HG02970 (cell line): ENCODE measurements around the gene SBF2.
A peak's percentile ranks its signal among the peaks of the same experiment; 100 is the strongest.

Experiments
- ATAC-seq: cut with Tn5 transposase; IDR thresholded peaks from one replicate; pipeline ENCODE4 v1.9.1; 2021; ENCODE audit warnings: mild to moderate bottlenecking, moderate library complexity, moderate number of reproducible peaks; ENCODE audit not compliant: unreplicated experiment, low FRiP score

SBF2 gene

DNA sequence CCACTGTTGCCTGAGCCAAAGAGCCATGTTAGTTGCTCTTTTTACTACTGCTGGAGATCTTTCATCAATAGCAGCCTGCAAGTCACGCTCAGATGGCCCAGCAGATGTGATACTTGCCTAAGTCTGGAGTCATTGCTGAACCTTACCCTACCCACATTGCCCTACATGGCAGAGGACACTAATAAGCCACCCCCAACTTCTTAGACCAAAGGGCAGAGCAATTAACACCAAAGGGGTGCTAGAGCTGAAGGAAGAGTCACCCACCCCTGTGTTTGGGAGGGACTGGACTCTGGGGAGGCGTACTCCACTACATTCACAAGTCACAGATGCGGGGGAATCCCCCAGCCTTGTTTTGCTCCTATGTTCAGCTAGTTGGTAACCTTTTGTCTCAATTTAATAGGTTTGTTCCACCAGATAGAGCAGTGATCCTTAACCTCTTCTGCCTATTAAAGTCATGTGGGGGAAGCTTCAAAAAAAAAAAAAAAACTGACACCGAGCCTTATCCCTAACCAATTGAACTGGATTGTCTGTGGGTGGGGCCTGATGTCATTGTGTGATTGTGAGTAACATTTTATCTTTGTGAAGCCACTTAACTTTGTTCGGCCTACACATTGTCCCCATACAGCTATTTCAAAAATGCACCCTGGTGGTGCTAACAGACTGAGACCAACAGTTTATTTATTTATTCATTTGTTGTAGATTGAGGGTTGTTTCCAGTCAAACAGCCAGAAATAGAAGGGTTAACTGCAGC, 23.9 kb upstream of the SBF2 start:
- ATAC-seq: no peak

DNA sequence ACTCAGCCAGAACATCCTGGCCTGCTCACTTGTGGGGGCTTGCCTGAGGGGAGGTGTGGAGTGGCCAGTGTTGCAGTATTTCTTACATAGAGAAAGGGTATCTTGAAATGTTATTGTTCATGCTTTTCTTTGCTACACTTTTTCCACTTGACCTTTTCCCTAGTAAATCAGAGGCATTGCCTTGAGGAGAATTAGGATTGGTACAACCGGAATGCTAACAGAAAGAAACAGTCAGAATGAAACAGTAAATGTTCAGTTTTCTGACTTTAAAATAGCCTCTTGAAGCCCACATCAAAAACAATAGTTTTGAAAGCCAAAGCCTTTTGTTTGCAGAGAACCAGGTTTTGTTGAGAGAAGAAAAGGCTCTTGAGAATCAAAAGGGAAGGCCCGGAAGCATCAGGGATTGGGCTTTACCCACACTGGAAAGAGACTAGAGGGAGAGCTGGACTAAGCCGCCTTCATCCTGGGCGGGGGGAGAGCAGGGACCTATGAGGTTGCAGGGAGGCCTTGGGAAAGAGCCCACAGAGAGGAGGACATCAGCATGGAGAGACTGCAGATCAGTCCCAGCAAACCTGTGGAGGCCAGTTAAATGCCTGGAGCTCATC, 23.2 kb upstream of the SBF2 start:
- no peak for ATAC-seq

DNA sequence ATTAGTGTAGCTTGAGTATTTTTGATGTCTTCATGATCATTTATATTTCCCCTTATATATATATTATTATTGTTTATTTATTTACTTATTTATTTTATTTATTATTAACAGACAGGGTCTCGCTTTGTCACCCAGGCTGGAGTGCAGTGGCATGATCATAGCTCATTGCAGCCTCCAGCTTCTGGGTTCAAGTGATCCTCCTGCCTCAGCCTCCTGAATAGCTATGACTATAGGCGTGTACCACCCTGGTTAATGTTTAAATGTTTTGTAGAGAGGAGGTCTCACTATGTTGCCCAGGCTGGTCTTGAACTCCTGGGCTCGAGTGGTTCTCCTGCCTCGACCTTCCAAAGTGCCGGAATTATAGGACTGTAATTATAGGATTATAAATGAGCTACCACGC, 21.1 kb upstream of the SBF2 start:
- ATAC-seq: no peak

DNA sequence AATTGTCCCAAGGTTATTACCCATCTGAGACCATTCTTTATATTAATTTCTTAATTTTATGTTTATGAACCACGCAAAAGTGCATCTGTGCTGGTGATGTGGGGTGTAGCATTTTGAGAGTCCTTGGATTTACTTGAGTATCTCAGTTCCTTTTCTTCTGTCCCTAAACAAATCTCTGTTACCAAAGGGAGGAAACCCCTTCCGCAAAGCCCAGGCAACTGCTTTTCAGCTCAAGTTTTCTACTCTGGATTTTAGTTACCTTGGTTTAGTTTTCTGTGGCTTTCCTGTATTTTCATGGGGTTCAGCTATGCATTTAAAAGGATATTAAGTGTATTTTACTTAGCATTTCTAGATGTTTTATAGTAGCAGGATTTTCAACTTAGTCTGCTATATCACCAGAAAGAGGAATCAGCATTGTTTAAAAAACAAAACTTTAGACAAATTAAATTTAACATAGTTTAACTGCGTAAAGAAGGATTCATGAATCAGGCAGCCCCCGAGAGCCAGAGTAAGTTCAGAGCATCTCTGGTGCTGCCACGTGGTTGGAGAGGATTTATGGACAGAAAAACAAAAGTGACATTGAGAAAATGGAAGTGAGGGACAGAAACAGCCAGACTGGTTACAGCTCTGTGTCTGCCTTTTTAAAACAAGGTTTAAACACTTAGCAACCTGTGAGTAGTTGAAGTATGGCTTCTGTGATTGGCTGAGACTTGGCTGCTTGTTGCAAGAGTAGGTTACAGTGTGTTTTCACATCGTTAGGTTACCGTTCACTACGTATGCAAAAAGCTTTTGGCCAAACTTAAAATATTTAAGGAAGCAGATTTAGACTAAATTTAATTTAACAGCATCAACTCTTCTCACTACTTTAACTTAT, 20.4 kb upstream of the SBF2 start:
- no peak for ATAC-seq

DNA sequence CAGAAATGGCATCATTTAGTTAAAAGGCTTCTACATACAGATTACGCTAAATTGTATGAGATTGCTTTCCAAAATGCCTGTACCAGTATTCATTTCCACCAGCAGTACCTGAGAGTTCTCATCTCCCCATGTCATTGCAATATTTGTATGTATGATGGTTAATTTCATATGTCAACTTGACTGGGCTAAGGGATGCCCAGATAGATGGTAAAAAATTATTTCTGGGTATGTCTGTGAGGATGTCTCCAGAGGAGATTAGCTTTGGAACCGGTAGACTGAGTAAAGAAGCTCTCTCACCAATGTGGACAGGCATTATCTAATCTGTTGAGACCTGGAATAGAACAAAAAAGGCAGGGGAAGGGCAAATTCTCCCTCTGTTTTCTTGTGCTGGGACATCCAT, 17.8 kb upstream of the SBF2 start:
- ATAC-seq: no peak

DNA sequence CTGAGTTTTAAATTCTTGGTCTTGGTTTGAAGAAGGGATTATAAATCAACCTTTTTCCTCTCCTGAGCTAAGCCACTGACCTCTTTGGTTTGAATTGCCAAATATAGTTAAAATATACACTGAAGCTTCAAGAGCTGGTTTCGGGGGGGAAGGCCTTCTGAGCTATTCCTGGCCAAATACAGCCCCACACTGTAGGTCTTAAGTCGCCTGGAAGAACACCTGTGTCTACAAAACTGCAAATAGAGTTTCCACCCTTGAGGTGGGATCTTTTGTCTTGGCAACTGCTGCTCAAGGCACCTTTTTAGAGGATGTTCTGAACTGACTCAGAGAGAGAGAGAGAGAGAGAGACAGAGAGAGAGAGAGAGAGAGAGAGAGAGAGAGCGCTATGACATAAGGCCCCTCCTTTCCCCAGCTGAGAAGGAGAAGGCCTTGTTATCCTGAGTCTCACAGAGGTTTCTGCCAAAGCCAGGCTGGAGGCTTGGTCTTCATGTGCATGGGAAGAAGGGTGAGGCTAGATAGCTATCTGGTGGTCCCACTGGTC, 16.4 kb upstream of the SBF2 start:
- ATAC-seq: no peak

DNA sequence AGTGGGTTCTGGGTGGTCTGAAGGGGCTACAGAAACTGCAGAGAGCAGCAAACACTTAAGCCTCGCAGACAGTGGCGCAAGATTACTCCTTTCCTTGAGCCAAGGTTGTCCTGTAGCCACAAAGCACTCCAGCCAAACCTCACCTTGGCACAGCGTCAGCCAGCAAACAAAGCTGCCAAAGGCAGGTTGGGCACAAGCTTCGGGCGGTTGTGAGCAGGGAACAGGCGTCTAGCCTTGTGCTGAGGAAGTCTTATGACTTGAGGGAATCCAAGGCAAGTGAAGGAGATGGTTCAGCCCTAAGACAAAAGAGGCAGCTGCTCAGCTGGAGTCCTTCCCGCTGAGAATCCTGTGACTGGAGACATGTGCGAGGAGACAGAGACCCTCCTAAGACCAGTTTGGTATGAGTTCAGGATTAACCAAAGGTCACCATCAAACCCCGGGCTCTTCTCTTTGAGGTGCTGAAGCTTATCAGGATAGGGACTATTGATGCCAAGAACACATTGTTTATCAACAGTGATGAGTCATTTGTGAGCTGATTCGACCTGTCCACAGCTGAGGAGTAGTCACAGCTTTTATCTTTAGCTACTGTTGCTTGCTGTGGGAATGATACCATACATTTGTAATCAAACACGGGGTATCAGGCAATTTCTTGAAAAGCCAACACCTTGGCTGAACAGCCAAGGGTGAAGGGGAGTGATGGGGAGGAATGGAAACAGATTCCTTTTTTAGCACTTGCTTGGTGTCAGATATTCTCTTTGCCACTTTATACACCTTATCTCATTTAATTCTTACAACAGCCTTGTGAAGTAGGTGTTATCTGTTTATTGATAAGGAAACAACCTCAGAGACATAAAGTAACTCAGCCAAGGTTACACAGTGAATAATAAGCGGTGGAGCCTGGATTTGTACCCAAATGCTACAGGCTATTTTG, 15.4 kb upstream of the SBF2 start:
- ATAC-seq: no peak

DNA sequence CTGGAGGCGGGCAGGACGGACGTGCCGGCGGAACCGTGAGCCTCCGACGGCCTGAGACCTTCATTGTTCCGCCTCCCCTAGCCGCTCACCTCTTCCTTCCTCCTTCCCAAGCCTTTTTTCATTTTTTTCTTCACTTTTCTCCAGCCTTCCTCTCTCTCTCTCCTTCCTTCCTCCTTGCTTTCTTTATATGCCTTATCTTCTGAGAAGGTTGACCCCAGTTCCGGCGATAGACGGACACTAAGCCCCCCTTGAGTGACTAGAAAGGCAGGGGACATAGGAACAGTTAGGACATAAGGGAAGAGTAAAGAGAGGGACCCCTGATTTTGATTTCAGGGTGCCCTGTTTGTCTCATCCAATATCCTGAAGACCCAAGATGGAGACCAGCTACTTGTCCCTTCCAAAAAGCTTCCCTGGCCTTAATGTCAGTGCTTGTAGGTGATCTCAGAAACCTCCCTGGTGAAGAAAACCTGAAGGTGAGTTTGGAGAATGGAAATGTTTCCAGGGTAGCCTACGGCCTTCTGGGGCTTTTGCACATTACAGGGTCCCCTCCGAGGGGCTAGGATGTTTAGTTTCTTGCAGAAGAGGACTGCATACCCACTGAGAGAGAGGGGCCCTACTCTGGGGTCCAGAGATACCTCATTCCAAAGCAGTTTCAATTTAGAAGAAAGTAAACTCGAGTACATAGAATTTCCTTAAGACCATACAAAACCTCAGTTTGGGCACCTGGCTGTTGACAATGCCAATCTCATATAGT, 14.4 kb upstream of the SBF2 start:
- ATAC-seq: no peak

DNA sequence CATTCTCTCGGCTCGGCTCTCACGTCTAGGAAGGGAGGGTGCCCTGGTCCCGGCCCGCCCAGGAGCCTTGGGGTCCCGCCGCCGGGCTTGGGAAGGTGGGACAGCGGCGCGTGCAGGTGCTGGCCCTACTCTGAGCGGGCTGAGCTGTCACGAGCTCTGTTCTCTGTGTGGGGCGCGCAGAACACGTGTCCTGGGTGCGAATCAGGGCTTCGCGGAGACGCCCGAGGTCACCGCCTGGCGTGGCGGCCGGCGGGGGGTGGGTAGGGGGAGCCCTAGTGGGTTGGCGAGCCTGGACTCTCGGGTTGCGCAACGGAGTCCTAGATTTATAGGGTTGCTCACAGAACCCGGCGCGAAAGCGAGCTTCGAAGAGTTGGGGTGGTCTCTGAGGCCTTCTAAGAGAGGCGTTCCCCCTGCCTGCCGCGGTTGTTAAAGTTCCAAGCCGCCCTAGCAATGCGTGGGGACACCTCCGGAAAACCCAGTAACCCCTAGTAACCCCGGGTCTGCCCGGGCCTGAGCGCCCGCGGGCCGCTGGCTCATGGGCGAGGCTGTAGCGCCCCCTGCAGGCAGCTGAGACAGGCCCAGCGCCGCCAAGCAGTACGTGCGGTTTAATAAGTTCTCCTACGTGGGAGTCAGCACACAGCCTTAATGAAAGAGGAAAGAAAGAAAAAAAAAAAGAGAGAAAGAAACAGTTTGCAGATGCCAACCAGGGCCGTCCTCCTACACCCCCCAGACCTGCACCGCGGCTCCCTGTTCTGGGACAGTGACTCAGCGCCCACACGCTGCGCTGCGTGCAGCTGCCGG, 13.6 kb upstream of the SBF2 start:
- ATAC-seq: peak; percentile 40

DNA sequence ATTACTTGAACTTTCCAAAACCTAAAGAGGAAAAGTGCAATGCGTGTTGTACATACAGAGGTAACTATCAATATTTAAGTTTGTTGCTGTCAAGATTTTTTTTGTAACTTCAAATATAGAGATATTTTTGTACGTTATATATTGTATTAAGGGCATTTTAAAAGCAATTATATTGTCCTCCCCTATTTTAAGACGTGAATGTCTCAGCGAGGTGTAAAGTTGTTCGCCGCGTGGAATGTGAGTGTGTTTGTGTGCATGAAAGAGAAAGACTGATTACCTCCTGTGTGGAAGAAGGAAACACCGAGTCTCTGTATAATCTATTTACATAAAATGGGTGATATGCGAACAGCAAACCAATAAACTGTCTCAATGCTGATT, 13.0 kb upstream of the SBF2 start:
- ATAC-seq: peak; percentile 1

DNA sequence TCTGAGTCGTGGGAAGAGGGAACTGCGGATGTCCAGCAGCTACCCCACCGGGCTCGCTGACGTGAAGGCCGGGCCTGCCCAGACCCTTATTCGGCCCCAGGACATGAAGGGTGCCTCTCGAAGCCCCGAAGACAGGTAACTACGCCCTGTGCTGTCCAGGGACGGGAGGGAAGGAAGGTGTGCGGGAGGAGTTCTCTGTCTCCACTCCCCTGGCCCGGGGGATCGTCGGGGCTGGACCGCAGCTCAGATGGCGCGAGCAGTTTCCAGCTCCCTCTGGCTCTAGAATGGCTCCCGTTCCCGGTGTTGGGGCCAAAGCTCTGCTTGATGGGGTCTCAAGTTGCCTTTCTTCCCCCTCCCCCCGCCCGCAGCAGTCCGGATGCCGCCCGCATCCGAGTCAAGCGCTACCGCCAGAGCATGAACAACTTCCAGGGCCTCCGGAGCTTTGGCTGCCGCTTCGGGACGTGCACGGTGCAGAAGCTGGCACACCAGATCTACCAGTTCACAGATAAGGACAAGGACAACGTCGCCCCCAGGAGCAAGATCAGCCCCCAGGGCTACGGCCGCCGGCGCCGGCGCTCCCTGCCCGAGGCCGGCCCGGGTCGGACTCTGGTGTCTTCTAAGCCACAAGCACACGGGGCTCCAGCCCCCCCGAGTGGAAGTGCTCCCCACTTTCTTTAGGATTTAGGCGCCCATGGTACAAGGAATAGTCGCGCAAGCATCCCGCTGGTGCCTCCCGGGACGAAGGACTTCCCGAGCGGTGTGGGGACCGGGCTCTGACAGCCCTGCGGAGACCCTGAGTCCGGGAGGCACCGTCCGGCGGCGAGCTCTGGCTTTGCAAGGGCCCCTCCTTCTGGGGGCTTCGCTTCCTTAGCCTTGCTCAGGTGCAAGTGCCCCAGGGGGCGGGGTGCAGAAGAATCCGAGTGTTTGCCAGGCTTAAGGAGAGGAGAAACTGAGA, 12.2 kb upstream of the SBF2 start:
- no peak for ATAC-seq

DNA sequence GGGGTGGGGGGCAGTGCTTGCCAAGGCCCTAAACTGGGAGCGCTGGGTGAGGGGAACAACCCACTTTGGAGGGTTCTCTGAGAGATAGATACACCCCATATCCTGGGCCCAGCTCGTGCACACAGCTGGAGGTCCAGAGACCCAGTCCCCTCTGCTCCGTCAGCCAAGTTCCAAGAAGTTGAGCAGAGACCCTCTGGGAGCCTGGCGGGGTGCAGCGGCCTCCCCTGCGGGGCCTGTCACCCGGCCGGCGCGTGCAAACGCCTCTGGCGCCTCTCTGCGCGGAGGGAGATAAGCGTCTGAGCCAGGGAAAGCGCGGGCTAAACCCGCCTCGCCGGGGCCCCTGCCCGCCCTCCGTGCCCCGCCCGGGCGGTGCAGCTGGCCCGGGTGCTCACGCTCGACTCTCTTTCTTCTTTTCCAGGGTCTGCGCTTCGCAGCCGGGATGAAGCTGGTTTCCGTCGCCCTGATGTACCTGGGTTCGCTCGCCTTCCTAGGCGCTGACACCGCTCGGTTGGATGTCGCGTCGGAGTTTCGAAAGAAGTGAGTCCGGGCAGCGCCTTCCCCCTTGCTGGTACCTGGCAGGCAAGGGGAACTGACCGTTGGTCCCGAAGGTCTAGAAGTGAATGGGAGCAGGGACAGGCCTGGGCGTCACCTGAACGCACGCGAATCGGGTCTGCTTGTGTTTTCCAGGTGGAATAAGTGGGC, 11.4 kb upstream of the SBF2 start:
- ATAC-seq: no peak

DNA sequence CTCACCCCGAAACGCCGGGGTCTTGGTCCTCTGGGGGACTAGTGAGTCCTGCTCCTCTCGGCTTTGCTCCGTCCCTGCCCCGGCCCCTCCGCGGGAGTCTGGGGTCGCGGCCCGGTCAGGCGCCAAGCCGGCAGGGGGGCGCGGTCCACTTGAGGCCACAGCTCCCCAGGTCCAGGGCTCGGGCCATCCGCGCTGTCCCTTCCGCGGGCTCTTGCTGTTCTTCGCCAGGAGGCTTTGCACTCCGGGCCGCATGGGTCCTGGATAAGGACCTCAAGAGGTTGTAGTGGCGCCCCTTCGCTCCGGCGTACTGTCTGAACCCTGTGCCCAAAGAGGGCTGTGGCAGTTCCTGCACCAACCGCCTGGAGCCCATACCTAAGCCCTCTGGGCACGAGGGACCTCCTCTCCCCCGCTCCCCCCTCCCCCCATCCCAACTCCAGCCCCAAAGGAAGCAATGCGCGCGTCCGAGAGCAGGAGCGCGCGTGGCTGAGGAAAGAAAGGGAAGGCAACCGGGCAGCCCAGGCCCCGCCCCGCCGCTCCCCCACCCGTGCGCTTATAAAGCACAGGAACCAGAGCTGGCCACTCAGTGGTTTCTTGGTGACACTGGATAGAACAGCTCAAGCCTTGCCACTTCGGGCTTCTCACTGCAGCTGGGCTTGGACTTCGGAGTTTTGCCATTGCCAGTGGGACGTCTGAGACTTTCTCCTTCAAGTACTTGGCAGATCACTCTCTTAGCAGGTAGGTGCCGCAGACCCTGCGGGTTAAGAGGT, 10.7 kb upstream of the SBF2 start, which contains the start of gene ADM:
Gene ADM (plus strand): TSS at position 579 of the 767 bp plus-strand sequence. CDS start 628 bp downstream, outside the sequence.
- no peak for ATAC-seq

DNA sequence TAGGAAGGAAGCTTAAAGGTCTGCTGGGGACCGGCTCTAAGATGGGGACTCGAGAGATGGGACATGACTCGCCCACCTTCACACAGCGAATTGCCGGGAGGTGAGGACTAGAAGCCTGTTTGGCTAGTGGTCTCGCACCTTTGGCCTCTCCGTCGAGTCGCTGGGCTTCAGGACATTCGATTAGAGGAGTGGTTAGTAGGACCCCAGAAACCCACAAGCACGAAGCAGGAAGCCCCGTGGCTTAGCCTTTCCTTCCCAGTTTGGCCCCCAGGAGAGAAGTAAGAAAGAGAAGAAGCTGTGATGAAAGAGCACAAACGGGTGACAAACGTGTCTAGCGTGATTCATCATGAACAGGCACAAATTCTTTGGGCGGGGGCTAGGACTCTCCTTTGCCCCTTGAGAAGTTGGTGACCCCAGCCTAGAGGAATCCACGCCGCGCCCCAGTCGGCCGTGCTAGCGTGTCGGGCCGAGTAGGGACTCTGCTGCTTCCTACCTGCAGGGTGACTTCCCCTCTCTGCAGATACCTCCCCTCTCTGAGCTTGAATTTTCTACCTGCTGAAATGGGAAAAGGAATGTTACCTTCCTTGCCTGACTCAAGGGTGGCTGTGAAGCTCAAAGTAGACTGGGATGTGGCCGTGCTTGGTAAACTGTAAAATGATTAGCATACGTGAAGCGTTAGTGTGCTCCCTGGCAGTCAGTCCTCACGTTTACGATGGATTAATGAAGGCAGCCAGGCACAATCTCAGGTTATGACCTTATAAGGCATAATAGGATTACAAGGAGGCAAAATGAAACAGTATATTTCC, 9.7 kb upstream of the SBF2 start:
- no peak for ATAC-seq
